SH-SY5Y (cell line): ENCODE measurements around the gene SYT2.

Experiments
- GATA2 ChIP-seq: IDR thresholded peaks from 2 replicates; pipeline ENCODE4 v1.6.1; 2011; ENCODE audit warnings: mild to moderate bottlenecking, low read depth, low read length
- GATA3 ChIP-seq: IDR thresholded peaks from 2 replicates; pipeline ENCODE4 v1.6.1; 2011; ENCODE audit warnings: low read depth, mild to moderate bottlenecking, low read length, moderate library complexity

Gene SYT2

DNA sequence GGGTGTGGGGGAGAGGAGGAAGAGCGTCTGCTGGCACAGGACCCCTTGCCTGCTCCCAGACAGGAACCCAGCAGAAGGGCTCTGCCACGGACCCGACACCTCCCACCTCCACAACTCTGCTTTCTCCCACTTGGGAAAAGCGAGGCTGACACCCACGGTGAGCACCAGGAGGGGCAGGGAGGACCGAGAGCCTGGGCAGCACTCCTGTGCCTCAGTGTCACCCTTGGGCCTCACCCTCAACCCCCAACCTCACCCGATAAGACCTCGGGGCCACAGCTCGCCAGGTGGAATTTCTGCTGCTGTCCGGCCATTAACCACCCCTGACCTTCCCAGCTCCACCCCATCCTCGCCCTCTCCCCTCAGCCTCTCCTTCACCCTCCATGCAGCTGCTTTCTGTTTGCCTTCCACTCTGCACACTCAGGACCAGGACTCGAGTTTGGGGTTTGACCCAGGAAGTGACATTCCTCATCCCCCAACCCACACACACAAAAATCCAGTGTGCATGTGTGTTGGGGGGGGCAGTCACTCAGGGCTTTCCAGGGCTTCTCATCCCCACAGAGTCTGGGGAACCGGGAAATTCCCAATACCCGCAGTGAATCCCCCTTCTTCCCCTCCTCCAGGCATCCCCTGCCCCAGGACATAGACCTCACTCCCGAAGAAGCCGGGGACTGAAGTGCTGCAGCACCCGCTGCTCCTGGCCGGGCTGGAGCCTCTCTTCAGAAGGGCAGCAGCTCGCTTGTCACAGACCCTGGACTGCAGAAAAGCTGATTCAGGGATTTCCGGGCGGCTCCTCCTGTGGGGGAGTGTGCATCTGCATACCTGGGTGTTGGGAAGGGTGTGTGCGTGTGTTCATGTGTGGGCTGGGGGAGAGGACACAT, 65.8 kb downstream of the SYT2 start:
- TF ChIP-seq GATA3 (no peak), GATA2 (no peak)

- TF ChIP-seq GATA2, result no peak
- TF ChIP-seq GATA3, result no peak
Measured at GRCh38 chr1:202643397-202644218, 66.6 kb downstream of the SYT2 start.

GRCh38 chr1:202642619-202643291, 67.5 kb downstream of the SYT2 start:
- TF ChIP-seq GATA2, result no peak
- no peak for TF ChIP-seq GATA3

DNA sequence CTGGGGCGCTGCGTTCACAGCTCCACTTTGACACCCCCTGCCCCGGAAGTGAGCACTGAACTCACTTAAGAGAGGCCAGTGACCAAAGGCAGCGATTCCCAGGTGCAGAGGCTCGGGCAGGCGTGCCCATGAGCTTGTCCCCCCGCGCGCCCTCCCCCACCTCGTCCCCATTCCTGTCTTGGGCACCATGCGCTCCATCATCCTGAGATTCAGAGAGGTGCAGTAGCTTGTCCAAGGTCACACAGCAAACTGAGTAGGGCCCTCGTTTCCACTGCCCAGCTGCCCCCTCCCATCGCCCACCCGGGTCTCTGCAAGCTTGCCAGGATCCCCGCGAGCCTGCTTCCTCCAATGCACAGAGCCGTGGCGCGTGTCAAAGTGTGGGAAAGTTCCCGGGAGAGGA, 68.0 kb downstream of the SYT2 start:
- TF ChIP-seq GATA2 (no peak), GATA3 (no peak)

- TF ChIP-seq GATA2, result no peak
- TF ChIP-seq GATA3, result no peak
Measured at GRCh38 chr1:202639500-202639899, 70.8 kb downstream of the SYT2 start.

- TF ChIP-seq GATA2, result no peak
- no peak for TF ChIP-seq GATA3
Measured at GRCh38 chr1:202638019-202638700, 72.1 kb downstream of the SYT2 start.

DNA sequence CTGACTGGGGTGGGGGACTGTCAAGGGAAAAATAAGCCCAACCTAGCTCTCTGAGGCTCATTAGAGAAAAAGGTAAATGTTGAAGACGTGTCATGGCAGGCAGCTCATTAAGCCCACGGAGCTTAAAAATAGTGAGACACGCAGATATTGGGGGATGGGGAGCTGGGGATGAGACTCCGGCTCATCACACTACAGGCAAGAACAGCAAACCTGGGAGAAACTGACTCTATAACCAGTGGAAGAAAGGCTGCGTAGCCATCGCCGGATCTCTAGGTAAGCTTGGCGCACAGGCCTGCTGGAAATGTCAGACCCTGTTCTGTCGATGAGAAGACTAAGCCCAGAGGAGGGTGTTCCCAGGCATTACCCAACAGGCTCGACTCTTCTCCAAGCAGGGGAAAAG, 78.0 kb downstream of the SYT2 start:
- TF ChIP-seq GATA3, result no peak
- no peak for TF ChIP-seq GATA2

- no peak for TF ChIP-seq GATA2
- no peak for TF ChIP-seq GATA3
Measured at GRCh38 chr1:202631076-202631923, 79.0 kb downstream of the SYT2 start.

- no peak for TF ChIP-seq GATA2
- TF ChIP-seq GATA3, result no peak
Measured at GRCh38 chr1:202630541-202630940, 79.7 kb downstream of the SYT2 start.

DNA sequence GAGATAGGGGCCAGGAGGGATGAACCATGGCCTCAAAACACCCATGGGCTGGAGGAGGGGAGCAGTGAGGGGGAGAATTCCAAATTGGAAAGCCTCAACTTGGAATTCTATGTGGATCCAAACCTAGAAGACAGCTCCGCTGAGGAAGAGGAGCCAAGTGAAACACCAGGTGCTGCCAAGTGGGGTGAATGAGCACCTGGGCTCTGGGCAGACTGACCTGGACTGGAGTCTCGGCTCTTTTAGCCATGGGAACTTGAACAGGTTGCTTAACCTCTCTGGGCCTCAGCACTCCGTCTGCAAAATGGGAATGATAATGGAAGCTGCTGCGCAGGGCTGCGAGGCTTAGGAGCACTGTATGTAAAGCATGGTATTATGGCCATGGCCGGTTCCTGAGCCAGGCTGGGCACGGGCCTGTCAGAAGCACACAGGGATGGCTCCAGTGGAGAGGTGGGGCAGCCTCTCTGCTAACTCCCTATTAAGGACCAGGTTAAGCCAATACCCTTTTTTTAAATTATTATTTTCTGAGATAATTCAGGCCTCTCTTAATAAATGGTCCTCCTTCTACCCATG, 81.5 kb downstream of the SYT2 start:
- TF ChIP-seq GATA2, result no peak
- no peak for TF ChIP-seq GATA3

DNA sequence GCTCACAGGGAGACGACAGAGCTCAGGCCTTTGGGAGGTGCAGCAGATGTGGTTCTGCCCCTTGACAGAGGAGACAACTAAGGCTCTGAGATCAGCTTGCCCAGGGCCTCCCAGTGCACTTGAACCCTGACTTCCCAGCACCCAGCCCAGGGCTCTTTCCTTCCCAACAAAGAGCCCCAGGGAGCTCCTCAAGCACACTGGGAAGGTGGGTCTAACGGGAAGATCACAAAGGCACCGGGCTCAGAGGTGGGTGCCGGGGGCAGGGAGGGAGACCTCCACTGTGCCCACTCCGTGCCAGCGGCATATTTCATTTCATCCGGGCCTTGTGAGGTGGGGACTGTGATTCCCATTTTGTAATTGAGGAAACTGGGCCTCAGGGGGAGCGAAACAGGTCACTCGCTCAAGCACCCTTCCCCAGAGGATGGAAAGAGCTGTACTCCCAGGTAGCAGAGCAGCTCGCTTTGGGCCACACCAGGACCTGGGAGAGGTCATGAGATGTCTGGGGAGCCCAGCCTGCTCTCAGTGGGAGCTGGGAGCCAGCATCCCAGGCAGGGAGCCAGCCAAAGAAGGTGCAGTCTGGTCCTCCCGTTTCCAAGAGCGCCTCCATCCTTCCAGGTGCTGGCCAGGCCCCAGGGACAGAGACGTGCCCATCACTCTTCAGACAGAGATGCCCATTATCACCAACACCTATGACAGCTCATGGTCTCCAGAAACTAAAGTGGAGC, 82.3 kb downstream of the SYT2 start:
- TF ChIP-seq GATA2 (no peak), GATA3 (no peak)

- TF ChIP-seq GATA3, result no peak
Measured at GRCh38 chr1:202625416-202626360, 84.6 kb downstream of the SYT2 start.

DNA sequence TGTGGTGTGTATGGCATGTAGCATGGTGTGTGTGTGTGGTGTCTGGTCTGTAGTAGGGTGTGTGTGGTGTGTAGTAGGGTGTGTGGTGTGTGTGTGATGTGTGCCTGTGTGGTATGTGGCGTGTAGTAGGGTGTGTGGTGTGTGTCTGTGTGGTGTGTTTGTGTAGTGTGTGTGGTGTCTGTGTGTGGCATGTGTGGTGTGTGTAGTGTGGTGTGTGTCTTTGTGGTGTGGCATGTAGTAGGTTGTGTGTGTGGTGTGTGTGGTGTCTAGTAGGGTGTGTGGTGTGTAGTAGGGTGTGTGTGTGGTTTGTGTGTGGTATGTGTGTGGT, 85.5 kb downstream of the SYT2 start:
- no peak for TF ChIP-seq GATA2
- no peak for TF ChIP-seq GATA3
